ENCODE results near the gene CERS5.
"Not testable (repeated sequence)": the region's sequence is repeated elsewhere in the genome, so short reads cannot be mapped to it uniquely, and the experiment has no call there.

Gene CERS5

DNA sequence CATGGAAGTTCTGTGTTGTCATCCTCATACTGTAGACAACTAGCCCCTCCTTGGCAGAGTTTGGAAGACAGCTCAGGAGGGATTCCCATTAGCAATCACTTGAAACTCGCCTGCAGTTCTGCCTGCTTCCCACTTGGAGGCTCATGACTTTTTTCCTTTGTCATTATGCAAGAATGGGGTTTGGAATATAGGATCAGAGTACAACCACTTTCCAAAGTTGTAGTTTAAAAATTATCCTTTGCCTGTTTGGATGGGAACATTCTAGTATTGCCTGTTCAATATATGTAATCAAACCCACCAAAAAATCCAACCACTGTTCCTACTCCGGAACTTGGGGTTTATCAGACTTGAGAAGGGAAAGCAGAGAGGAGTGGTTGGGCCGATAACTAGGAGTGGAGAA is 65.5 kb downstream of the CERS5 start:
- no peak for DNase-seq

DNA sequence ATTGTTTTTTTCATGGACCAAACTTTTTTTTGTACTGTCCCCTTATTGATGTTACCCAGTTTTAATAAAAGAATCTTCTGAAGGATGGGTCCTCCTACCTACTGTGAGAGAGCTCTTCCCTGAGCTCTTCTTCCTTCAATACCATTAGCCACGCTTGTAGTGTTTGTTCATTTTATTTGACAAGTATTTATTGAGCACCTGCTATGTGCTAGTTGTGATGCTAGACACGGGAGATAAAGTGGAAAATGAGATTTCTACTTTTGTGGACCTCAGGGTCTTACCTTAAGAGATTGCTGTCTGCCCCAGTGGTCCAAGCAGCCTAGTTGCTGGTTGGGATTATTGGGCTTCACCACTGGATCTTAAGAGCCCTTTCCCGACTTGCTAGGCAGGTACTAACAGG is 66.6 kb downstream of the CERS5 start:
- no peak for DNase-seq

DNA sequence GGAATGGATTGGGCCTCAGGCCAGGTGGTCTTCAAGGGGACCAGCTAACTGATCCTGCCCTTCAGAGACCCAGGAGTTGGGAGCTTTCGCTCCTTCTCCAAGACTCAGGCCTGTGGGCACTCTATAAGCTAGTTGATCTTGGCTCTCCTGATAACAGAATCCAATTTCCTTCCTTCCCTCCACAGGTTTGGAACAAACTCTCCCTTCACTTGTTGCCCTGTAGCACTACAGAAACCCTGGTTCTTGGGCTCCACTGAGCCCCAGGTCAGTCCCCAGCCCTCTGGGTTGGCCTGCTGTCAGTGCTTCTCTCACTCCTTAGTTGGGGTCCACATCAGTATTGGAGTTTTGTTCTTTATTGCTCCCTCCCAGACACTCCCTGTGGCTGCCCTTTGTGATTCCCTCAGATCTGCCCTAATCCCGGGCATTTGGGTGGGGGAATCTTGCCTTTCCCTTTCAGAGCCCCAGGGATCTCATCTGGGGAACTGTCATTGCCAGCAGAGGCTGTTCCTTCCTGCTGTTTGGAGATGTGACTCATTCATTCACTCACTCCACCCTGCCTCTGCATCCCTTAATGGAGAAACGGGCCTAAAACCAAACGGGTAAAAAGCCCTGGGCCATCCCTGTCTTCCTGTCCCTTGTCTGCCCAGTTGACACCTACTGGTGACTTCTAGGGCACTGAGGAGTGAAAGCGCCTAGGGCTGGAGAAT is 67.7 kb downstream of the CERS5 start:
- no peak for DNase-seq

DNA sequence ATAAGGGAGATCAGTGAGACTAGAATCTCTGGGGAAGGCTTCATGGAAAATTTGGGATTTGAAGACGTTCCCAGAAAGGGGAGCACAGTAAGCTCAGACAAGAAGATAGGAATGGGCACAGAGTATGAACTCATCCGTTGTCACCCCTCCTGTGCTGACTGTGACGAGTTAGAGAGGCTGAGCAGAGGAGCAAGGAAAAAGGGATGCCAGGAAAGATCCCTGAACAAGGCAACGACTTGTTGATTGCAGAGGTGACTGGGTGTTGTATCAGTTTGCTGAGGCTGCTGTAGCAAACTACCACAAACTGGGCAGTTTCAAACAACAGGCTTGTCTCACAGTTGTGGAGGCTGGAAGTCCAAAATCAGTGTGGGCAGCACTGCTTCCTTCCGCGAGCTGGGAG is 69.2 kb downstream of the CERS5 start:
- DNase-seq: no peak

DNA sequence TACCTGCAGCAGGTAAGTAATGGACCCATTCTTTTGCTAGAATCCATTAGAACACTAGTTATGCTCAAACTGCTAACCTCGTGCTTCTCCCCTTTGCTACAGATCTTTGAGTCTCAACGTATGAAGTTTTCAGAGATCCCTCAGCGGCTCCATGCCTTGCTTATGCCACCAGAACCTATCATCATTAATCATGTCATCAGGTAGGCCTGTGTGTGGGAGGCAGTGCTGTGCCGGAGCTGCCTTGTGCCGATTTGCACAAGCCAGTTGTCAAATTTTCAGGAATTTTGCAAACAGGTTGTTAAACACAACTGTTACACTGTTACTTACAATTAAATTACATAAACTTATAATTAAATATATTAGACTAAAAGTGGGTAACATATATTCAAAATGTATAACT is 76.8 kb downstream of the CERS5 start:
- no peak for DNase-seq

DNA sequence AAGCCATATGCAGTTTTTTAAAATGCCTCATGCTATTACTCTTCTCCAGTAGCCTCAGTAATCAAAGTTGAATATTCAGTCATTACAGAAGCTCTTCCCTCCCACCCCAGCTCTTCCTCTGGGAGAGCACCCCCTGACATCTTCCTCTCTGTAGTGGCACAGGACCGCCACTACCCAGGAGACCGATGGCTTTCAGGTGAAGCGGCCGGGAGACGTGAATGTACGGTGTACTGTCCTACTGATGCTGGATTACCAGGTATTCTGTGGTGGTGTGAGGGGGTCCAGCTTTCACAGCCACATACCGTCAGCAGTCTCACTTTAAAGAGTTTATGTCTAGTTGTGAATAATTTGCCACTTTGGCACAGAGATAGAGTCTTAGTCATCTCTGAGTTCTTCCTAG is 77.4 kb downstream of the CERS5 start:
- DNase-seq: no peak

DNA sequence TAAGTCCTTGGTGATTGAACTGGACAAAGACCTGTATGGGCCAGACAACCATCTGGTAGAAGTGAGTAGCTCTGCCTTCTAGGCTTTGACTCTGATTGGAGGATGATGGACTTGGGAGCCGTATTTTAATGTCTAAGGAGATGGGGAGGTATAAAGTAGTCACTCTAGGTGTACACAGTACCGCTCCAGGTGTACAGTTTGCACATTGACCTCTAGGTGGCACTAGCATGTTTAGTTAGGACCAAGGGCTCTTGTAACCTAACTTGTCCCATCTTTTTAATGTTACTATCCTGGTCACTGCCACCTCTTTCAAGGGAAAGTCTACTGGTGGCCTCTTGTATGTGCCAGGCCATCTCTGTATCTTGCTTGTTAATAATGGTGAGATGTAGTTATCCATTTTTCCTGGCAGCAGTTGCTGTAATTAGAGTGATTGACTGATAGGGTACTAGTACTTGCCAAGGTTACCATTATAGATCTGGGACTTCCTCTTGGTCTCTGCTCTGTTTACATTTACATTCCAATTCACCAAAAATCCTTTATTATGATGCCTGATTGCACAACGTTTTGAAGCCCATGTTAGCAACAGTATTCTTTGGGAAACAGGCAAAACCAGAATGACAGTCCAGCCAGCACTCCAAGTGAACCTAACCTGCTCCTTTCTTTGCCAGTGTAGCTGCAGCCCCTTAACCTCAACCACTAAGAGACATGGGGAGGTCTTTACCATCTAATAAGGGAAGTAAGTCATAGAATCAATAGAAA is 78.4 kb downstream of the CERS5 start:
- DNase-seq: peak; percentile 72

DNA sequence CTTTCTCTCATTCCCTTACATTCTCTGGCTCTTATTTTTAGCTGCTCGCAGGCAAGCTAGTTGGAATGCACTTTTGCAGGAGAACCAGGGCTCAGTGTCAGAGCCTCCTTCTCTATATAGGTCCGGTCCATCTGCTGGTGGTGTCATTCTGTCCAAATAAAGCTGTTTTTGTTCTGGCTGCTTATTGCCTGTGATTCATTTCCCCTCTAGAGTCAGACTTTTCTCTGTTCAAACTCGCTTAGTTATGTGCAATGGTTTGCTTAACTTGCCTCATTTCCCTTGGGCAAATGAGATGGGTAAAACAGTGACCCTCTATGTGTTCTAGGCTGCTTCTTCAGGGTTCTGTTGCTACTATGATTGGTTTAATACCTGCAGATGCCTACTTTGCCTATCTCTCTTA is 79.2 kb downstream of the CERS5 start:
- DNase-seq: no peak

DNA sequence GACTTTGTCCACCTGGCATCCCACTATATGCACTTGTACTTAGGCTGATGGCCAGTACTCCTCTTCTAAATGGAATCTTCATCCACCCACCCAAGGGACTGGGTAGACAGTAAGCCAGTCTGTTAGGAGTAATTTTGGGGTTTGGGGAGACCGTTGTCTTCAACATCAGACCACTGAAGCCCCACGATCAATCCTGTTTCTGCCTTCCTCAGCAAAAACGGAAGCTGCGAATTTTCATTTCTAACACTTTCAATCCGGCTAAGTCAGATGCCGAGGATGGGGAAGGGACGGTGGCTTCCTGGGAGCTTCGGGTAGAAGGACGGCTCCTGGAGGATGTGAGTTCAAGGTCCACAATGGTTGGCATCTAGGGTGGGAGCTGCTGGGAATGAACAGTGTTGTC is 80.0 kb downstream of the CERS5 start:
- no peak for DNase-seq

DNA sequence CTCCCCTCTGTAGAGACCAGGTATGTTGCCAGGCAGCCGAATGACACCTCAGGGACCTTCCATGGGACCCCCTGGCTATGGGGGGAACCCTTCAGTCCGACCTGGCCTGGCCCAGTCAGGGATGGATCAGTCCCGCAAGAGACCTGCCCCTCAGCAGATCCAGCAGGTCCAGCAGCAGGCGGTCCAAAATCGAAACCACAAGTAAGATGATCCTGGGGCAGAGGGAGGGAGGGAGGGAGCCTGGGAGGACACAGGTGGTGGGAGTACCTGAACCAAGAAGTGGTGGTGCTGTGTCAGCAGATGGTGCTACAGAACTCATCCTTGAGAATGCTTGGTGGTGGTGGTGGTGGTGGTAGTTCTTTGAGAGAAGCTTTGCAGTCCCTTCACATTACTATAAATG is 81.0 kb downstream of the CERS5 start:
- no peak for DNase-seq

DNA sequence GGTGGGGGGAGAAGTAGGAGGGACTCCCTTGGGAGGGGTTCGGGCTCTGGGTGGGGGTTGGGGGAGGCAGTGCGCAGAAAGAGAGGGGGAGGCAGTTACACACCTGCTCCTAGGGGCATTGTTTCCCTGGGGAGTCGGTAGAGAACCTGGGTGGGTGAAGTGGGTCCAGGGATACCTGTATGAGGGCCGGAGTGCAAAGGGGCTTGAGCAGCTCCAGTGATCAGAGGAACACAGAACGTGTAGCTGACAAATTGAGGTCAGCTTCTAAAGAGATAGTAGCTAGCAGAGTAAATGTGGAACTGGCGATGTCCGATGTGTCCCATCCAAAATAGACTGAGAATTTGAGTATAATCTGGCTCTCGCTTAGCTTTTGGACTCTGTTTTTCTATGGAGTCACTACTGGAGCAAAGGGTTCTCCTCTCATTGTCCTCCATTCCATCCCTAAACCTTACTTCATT is 81.5 kb downstream of the CERS5 start:
- DNase-seq: no peak

DNA sequence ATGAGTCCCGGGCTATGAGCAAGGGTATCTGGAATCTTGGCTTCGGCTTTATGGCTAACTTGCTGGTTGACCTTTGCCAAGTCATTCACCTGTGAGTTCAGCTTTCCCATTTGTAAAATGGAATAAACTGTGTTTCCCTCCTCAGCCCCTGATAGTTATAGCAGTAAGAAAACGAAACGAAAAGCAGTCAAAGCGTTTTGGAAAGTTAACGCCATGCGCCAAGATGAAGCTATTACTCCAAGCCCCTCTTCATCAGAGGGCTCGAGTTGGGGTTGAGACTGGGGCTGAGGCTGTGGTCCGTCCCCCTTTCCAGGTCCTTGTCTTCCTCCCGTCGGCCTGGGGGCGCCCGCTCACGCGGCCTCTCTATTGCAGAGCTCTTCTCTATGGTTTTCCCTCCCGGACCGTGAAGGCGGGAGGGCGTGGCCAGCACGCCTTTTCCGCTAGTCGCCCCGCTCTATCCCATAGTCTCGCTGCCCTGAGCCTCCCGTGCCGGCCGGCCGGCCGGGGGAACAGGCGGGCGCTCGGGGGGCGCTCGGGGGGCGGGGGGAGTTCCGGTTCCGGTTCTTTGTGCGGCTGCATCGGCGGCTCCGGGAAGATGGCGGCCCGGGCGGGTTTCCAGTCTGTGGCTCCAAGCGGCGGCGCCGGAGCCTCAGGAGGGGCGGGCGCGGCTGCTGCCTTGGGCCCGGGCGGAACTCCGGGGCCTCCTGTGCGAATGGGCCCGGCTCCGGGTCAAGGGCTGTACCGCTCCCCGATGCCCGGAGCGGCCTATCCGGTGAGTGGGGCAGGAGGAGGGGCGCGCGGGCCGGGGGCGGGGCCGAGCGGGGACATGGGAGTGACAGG is 82.2 kb downstream of the CERS5 start, which contains the start of gene SMARCD1:
TSS of gene SMARCD1 (plus strand) at position 568 of the 840 bp plus-strand sequence. CDS start at position 596, 28 bp downstream.
- DNase-seq: peak; percentile 92

DNA sequence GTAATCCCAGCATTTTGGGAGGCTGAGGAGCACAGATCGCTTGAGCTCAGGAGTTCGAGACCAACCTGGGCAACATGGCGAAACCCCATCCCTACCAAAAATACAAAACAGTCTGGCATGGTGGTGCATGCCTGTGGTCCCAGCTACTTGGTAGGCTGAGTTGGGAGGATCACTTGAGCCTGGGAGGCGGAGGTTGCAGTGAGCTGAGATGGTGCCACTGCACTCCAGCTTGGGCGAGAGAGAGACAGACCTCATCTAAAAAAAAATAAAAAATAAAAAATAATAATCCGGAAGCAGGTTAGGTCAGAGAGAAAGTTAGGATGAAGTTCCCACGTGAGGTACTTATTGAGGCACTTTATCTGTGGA is 82.8 kb downstream of the CERS5 start:
- not testable (repeated sequence) for DNase-seq

DNA sequence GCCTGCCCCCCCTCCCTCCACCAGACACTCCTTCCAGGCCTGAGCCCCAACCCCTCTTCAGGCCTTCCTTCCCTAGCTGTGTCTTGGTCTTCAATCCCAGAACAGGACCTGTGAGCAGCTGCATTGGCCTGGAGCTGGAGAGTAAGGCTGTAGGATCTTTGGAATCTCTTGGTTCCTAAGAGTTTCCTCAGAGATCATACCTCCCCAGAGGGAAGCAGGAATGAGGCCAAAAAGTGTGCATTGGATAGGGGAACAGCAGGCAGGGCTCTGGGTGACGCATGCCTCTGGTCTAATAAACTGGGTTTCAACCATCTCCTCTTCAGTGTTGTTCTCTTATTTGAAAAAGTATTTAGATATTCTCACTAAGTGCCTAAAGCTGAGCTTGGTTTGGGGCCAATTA is 83.9 kb downstream of the CERS5 start:
- DNase-seq: no peak

DNA sequence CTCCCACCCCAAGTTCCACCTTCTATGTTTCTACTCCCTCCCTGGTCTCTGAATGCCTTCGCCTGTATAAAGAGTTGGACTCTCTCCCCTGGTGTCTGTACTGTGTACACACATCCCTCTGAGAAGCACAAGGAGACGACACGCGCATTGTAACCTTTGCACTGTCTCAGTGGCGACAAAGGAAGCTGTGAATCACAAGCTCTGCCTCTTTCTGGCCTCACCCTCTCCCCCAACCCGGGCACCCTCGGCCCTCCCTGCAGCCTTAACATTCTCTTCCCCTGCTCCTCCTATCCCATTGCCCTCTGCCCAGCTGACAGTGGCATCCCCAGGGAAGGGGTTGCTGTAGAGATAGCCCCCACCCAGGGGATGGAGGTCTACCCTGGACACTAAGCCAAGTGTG is 84.5 kb downstream of the CERS5 start:
- no peak for DNase-seq

DNA sequence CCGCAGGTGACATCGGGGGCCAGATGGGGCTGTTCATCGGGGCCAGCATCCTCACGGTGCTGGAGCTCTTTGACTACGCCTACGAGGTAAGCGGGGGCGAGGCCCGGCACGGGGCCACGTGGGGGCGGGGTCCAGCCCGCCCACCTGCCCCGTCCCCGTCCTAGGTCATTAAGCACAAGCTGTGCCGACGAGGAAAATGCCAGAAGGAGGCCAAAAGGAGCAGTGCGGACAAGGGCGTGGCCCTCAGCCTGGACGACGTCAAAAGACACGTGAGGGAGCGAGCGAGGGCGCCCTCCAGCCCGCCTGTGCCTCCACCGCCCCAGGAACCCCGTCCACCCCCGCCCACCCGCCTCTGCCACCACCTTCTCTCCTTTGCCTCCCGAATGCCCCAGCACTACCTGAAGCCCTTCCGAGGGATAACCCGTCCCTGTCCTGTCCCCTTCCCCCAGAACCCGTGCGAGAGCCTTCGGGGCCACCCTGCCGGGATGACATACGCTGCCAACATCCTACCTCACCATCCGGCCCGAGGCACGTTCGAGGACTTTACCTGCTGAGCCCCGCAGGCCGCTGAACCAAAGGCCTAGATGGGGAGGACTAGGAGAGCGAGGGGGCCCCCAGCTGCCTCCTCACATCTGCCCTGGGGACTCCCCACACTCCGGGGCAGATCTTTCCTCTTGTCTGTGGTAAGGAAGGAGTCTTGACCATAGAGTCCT is 85.9 kb downstream of the CERS5 start:
- no peak for DNase-seq

DNA sequence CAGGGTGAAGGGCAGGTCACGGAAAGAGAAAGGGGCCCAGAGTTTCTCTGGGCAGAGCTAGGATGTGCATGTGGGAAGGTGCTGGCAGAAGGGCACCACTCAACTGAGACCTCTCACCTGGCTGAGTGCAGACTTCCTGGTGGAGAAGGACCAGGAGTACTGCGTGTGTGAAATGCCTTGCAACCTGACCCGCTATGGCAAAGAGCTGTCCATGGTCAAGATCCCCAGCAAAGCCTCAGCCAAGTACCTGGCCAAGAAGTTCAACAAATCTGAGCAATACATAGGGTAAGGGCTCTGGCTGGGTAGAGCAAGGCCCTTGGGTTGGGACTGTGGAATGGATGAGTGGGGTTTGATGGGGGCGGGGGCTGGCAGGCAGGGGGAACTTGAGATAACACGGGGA is 87.4 kb downstream of the CERS5 start:
- DNase-seq: no peak
